Stomach (tissue), 9 donors: ENCODE results near the gene SMAD9. TPM values are rescaled to one million over a fixed set of nuclear protein-coding genes. Genes with fewer than 3 reads are reported as not detected.
A peak's percentile ranks its signal among the peaks of the same experiment; 100 is the strongest.

ENCODE experiments used
- DNase-seq, 2 donors: peaks; one replicate each; pipeline versions ENCODE4 v3.0.0 to v3.0.0-alpha.2; 2013 to 2019
- H3K27ac ChIP-seq, 5 donors: fragments of 200-600 bp in 4 of 5; sonication (generic) in 4 of 5; one replicate each; pipeline ENCODE4 v1.5.1; 2013 to 2019; ENCODE audit warnings: mild to moderate bottlenecking in 1 of 5, moderate library complexity in 1 of 5
- H3K27me3 ChIP-seq, 3 donors: fragments of 200-600 bp; sonication (generic); one replicate each; pipeline ENCODE4 v1.5.1; 2017 to 2019; ENCODE audit warnings: mixed run types in 1 of 3
- H3K36me3 ChIP-seq, 4 donors: fragments of 200-600 bp; sonication (generic); 1 replicate in 3 of 4; 2 replicates in 1 of 4; pipeline ENCODE4 v1.5.1; 2016 to 2019
- H3K4me1 ChIP-seq, 4 donors: fragments of 200-600 bp; sonication (generic); one replicate each; pipeline ENCODE4 v1.5.1; 2016 to 2019
- H3K4me3 ChIP-seq, 4 donors: fragments of 200-600 bp; sonication (generic) in 3 of 4; one replicate each; pipeline ENCODE4 v1.5.1; 2016 to 2019; ENCODE audit warnings: mild to moderate bottlenecking in 1 of 4
- H3K9me3 ChIP-seq, 4 donors: fragments of 200-600 bp; sonication (generic); one replicate each; pipeline ENCODE4 v1.5.1; 2016 to 2019
- EP300 ChIP-seq: sonication (generic); formaldehyde crosslinking; IDR thresholded peaks from one replicate; pipeline ENCODE4 v1.6.1; 2017; ENCODE audit warnings: antibody characterized with exemption
- POLR2A ChIP-seq, 4 donors: fragments of 450-650 bp; IDR thresholded peaks; one replicate each; pipeline ENCODE4 v1.6.1; 2016; ENCODE audit warnings: antibody characterized with exemption in 4 of 4, control low read depth in 2 of 4, mild to moderate bottlenecking in 1 of 4, moderate library complexity in 1 of 4
- POLR2AphosphoS5 ChIP-seq, 3 donors: sonication (generic); formaldehyde crosslinking; IDR thresholded peaks; one replicate each; pipeline ENCODE4 v1.6.1; 2016; ENCODE audit warnings: antibody characterized with exemption in 3 of 3
- WGBS, 5 donors: extraction: QIAGEN DNeasy Blood & Tissue Kit in 3 of 5; methylation state at CpG; one replicate each; pipeline versions ENCODE4 v1.1.5 to v1.1.7; 2013 to 2018; 5-methylcytosine and 5-hydroxymethylcytosine counted together
- intact Hi-C: fragments of 100-400 bp; cut with DNase I; formaldehyde crosslinking; loops from one replicate; pipeline ENCODE4 v1.15.1; 2023; ENCODE audit warnings: low total_unique reads
- polyA plus RNA-seq, 3 donors: library from polyadenylated mRNA; stranded (reverse); fragments of 200-250 nt; gene quantifications; one replicate each; pipeline ENCODE4 v1.2.3, GENCODE V29; 2013
- total RNA-seq, 5 donors: library from RNA; depleted of rRNA; stranded (reverse); fragments of >200 nt; gene quantifications; one replicate each; pipeline versions ENCODE4 v1.1.0 to v1.2.3, GENCODE V29; 2014 to 2016
- TF ChIP-seq, protein P1 (sequence below), 7 experiments: fragments of 450-650 bp in 4 of 7; fragments of 200-600 bp in 3 of 7; sonication (generic) in 3 of 7; IDR thresholded peaks; one replicate each; pipeline ENCODE4 v1.5.1; 2016 to 2019; ENCODE audit warnings: antibody characterized with exemption in 7 of 7, control low read depth in 2 of 7, mild to moderate bottlenecking in 1 of 7
- donor health status: healthy with polysubstance abuse.
- donor health status: Bipolar disorder and iron deficiency.
- donor health status: healthy.

The SMAD9 gene
- total and polyA plus RNA-seq, 8 donors: 1.6 to 21.5 (median 8.1) TPM

- no peak overlapping the region for H3K4me3 ChIP-seq
- no peaks in the 10 kb centered on the region for H3K9me3 ChIP-seq
- H3K36me3 ChIP-seq: peaks cover 0 to 19% (median 3%) of the 10 kb centered on the region in 4 donors
- TF ChIP-seq POLR2A (IDR thresholded peaks at IDR 0.05) (no peak), POLR2AphosphoS5 (IDR thresholded peaks at IDR 0.05) (no peak), EP300 (no peak)
- TF ChIP-seq, protein P1, sequence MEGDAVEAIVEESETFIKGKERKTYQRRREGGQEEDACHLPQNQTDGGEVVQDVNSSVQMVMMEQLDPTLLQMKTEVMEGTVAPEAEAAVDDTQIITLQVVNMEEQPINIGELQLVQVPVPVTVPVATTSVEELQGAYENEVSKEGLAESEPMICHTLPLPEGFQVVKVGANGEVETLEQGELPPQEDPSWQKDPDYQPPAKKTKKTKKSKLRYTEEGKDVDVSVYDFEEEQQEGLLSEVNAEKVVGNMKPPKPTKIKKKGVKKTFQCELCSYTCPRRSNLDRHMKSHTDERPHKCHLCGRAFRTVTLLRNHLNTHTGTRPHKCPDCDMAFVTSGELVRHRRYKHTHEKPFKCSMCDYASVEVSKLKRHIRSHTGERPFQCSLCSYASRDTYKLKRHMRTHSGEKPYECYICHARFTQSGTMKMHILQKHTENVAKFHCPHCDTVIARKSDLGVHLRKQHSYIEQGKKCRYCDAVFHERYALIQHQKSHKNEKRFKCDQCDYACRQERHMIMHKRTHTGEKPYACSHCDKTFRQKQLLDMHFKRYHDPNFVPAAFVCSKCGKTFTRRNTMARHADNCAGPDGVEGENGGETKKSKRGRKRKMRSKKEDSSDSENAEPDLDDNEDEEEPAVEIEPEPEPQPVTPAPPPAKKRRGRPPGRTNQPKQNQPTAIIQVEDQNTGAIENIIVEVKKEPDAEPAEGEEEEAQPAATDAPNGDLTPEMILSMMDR (IDR thresholded peaks at IDR 0.05): no peak
- no peak overlapping the region for H3K27ac ChIP-seq
- intact Hi-C loops: no loop called here
- peak; percentile 51 to 57 for DNase-seq
- H3K4me1 ChIP-seq: peaks cover 0 to 9% (median 3%) of the 10 kb centered on the region in 4 donors
- no peaks in the 10 kb centered on the region for H3K27me3 ChIP-seq
- WGBS, 5 donors: 22 to 47% (median 34%) methylated on average over 9 of the region's 9 CpGs
These were observed 72.4 kb downstream of the SMAD9 start for GRCh38 chr13:36847606-36848005.

DNA sequence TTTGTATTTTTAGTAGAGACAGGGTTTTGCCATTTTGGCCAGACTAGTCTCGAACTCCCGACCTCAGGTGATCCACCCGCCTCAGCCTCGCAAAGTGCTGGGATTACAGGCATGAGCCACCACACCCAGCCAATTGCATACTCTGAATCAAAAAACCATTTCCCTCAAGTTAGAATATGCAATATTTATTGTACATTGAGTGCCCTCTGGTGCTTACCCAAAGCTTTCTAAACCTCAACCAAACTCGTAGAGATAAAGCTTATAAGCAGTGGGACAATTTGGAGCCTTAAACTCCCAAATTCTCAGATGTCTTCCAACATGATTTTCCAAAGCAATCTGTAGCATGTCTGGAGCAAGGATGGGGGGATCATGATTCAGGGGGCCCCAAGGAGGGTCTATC lies 78.6 kb downstream of the SMAD9 start:
- WGBS, 5 donors: 55 to 73% (median 63%) methylated on average over 5 of the region's 5 CpGs
- intact Hi-C loops: no loop called here
- no peak overlapping the region for H3K27ac ChIP-seq
- no peak for TF ChIP-seq POLR2AphosphoS5 (IDR thresholded peaks at IDR 0.05)
- TF ChIP-seq, protein P1 (IDR thresholded peaks at IDR 0.05): no peak
- no peak for TF ChIP-seq POLR2A (IDR thresholded peaks at IDR 0.05)
- no peak for TF ChIP-seq EP300
- DNase-seq: no peak
- H3K36me3 ChIP-seq: peaks cover 0 to 9% (median 3%) of the 10 kb centered on the region in 4 donors
- H3K4me3 ChIP-seq: no peak overlapping the region
- no peaks in the 10 kb centered on the region for H3K9me3 ChIP-seq
- no peaks in the 10 kb centered on the region for H3K27me3 ChIP-seq
- H3K4me1 ChIP-seq: peaks cover 0 to 7% (median 0%) of the 10 kb centered on the region in 4 donors

DNA sequence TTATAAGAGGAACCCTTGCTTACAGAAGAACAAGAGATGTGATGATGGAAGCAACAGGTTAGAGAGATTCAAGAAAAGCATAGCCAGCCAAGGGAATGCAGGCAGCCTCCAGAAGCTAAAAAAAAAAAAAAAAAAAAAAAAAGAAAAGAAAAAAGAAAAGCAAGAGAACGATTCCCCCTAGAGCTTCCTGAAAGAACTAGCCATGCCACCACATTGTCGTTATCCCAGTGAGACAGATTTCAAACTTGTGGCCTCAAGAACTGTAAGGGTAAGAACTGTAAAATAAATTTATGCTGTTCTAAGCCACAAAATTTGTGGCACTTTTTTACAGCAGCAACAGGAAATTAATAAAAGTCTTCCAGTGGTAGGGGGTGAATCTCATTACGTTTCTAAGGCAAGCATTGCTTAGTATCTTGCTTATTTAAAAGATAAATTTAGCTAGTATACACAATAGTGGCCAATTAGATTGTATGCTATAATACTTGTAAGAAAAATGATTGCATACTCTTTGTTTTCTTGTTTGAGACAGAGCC lies 79.3 kb downstream of the SMAD9 start:
- no peak overlapping the region for H3K4me3 ChIP-seq
- no peak for DNase-seq
- WGBS, 5 donors: 43 to 58% (median 51%) methylated on average over 3 of the region's 3 CpGs
- TF ChIP-seq EP300: no peak
- TF ChIP-seq POLR2AphosphoS5 (IDR thresholded peaks at IDR 0.05): no peak
- TF ChIP-seq, protein P1 (IDR thresholded peaks at IDR 0.05): no peak
- TF ChIP-seq POLR2A (IDR thresholded peaks at IDR 0.05): no peak
- H3K36me3 ChIP-seq: peaks cover 0 to 9% (median 3%) of the 10 kb centered on the region in 4 donors
- H3K27me3 ChIP-seq: no peaks in the 10 kb centered on the region
- no peak overlapping the region for H3K27ac ChIP-seq
- intact Hi-C loops: no loop called here
- H3K9me3 ChIP-seq: no peaks in the 10 kb centered on the region
- peaks cover 0 to 7% (median 0%) of the 10 kb centered on the region in 4 donors for H3K4me1 ChIP-seq

DNA sequence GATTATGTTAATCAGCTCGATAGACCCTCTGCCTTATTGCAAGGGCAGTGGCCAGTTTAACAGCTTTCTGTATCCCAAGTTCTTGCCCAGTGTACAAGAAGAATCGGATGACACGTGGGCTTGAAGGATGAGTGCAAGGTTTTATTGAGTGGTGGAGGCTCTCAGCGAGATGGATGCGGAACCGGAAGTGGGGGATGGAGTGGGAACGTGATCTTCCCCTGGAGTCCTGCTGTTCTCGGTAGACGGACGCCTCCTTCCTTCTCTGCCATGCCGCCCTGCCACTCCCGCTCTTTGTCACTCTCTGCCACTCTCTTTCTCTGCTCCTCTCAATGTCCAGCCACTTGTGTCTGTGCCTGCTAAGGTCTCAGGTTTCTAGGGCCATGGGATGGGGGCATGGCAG lies 80.1 kb downstream of the SMAD9 start:
- intact Hi-C loops: no loop called here

More for the DNA sequence above, 80.1 kb downstream of the SMAD9 start:
- no peak overlapping the region for H3K4me3 ChIP-seq
- TF ChIP-seq, protein P1 (IDR thresholded peaks at IDR 0.05): no peak
- no peak for TF ChIP-seq POLR2AphosphoS5 (IDR thresholded peaks at IDR 0.05)
- TF ChIP-seq POLR2A (IDR thresholded peaks at IDR 0.05): no peak
- TF ChIP-seq EP300: no peak
- peaks cover 0 to 7% (median 0%) of the 10 kb centered on the region in 4 donors for H3K4me1 ChIP-seq
- no peaks in the 10 kb centered on the region for H3K9me3 ChIP-seq
- peaks cover 0 to 9% (median 3%) of the 10 kb centered on the region in 4 donors for H3K36me3 ChIP-seq
- H3K27me3 ChIP-seq: no peaks in the 10 kb centered on the region
- no peak overlapping the region for H3K27ac ChIP-seq
- WGBS, 5 donors: 86 to 95% (median 87%) methylated on average over 11 to 12 of the region's 12 CpGs
- no peak for DNase-seq
